Activated CD4-positive, alpha-beta T cell treated with anti-CD3 and anti-CD28 coated beads, Interleukin-2, amount 10 ng/mL, durations not matched to agents 7 days and 5 days (primary cell): ENCODE measurements around the gene SLC33A1. TPM values are rescaled to one million over a fixed set of nuclear protein-coding genes. Genes with fewer than 3 reads are reported as not detected.
A peak's percentile ranks its signal among the peaks of the same experiment; 100 is the strongest.
"Not testable (repeated sequence)": the region's sequence is repeated elsewhere in the genome, so short reads cannot be mapped to it uniquely, and the experiment has no call there.

Experiments
- CTCF ChIA-PET: fragments of 350-600 bp; sonication (Branson Sonifier 250); formaldehyde crosslinking; loops from one replicate; lab custom pipeline; 2021; ENCODE audit warnings: antibody characterized with exemption; lab: Charles Lee
- POLR2A ChIA-PET: fragments of 350-600 bp; sonication (Branson Sonifier 250); formaldehyde crosslinking; loops from one replicate; lab custom pipeline; 2021; ENCODE audit warnings: antibody characterized with exemption; lab: Charles Lee
- DNase-seq: peaks from one replicate; pipeline ENCODE4 v3.0.0-alpha.2; 2020
- H3K27ac Mint-ChIP-seq: one replicate; pipeline ENCODE4 v1.8.0; 2021; ENCODE audit warnings: mild to moderate bottlenecking, moderate library complexity, mixed read lengths
- H3K27me3 Mint-ChIP-seq: one replicate; pipeline ENCODE4 v1.8.0; 2021; ENCODE audit warnings: mixed read lengths
- H3K36me3 Mint-ChIP-seq: one replicate; pipeline ENCODE4 v1.8.0; 2021; ENCODE audit warnings: low read depth, mixed read lengths
- H3K4me1 Mint-ChIP-seq: one replicate; pipeline ENCODE4 v1.8.0; 2021; ENCODE audit warnings: mixed read lengths
- H3K4me3 Mint-ChIP-seq: one replicate; pipeline ENCODE4 v1.8.0; 2021; ENCODE audit warnings: mild to moderate bottlenecking, moderate library complexity, mixed read lengths
- H3K9me3 Mint-ChIP-seq: one replicate; pipeline ENCODE4 v1.8.0; 2021; ENCODE audit warnings: mixed read lengths
- total RNA-seq, 2 experiments: library from RNA; stranded (reverse); gene quantifications; one replicate each; pipeline ENCODE4 v1.2.3, GENCODE V29; 2021

Gene SLC33A1
- total RNA-seq: 10 to 100 TPM; 26.7 to 27.9 TPM

DNA sequence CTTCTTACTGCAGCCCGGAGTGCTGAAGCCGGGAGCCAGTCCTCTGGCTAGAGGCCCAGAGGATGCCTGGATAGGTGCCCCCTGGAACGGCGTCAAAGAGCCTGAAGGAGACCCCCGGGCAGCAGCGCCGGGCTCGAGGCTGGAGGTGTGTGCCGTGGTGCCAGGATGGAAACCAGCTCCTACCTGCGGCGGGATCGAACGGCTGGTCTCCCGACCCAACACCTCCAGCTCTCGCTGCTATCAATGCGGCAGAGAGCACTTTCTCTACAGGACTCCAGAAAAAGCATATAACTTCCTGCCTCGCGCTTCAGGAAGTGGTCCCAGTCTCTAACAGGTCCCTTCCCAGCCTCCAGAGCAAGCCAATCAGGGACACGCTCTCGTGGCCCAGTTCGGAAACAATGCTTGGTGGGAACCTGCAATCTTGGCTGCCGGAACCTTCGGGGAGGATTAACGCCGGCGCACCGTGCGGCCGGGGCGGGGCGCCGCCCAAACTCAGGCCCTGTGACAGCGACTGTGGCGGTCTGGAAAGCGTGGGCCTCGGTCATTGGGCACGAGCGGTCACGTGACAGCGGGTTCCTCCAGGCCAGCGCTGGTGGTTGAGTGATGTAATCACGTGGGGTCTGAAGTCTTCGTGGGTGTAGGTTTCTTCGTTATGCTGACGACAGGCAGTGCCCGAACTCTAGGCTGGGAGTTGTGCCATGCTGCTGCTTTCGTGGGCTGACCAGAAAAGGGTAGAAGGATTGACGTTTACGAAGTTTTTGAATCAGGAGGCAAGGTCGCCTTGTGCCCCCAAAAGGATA lies at the start of gene SLC33A1:
Gene SLC33A1 (minus strand): TSS at position 287 of the 800 bp plus-strand sequence. CDS start 430 bp downstream, outside the sequence.
- peaks cover 27% of the 10 kb centered on the region for H3K36me3 Mint-ChIP-seq
- CTCF ChIA-PET: interaction anchor here (1.2 to 2.4 kb wide), 3 partner anchors 14 to 48 kb away, joined by 3 to 13 read pairs (median 11); partner anchors contain the start of genes C3orf33 and GMPS
- peaks cover 39% of the 10 kb centered on the region for H3K4me1 Mint-ChIP-seq
- peak within 1 kb of the TSS; percentile 100 for H3K27ac Mint-ChIP-seq
- peaks cover 6% of the 10 kb centered on the region for H3K27me3 Mint-ChIP-seq
- POLR2A ChIA-PET: interaction anchor here (1.2 to 1.7 kb wide), 2 partner anchors 16 to 49 kb away, joined by 4 to 6 read pairs; partner anchors contain the start of gene GMPS
- H3K4me3 Mint-ChIP-seq: peak within 1 kb of the TSS; percentile 88
- DNase-seq: peak; percentile 99
- no peaks in the 10 kb centered on the region for H3K9me3 Mint-ChIP-seq

DNA sequence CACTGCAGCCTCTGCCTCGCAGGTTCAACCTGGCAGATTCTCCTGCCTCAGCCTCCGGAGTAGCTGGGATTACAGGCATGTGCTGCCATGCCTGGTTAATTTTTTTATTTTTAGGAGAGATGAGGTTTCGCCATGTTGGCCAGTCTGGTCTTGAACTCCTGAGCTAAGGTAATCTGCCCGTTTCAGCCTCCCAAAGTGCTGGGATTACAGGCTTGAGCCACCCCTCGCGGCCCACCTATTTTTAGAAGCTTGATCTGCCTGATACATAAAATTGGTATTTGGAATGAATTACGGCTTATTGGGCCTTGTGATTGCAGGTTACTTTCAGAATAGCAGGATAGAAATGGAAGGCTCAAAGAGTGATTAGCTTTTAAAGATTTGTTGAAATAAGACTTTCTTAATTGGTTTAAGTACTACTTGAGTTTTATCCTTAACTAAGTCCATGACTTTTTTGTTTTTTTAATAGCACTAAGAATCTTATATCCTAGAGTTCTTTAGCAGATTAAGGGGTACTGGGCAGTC lies 41.2 kb upstream of the SLC33A1 start:
- Mint-ChIP-seq H3K9me3 (no peaks in the 10 kb centered on the region), H3K27ac (no peak overlapping the region), H3K4me3 (no peak overlapping the region), H3K27me3 (no peaks in the 10 kb centered on the region), H3K4me1 (peaks cover 8% of the 10 kb centered on the region), H3K36me3 (peaks cover 54% of the 10 kb centered on the region)
- no peak for DNase-seq
- ChIA-PET POLR2A (no interaction called here), CTCF (interaction anchor here (1.0 kb wide), 2 partner anchors 11 to 90 kb away, joined by 3 to 5 read pairs; partner anchors contain the start of gene C3orf33)

DNA sequence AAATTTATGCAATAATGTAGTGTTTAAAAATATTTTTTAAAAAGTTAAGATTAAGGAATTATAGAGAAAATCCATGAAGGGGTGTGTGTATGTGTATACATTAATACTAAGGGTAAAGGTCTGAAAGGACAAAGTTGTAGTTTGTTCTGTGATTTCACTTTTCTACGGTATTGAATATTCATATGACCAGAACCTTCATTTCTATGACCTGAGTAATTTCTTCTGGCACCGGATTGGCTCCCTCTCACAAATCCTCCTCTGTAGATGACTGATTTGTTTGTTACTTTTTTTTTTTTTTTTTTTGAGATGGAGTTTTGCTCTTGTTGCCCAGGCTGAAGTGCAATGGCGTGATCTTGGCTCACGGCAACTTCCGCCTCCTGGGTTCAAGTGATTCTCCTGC lies 37.1 kb upstream of the SLC33A1 start:
- H3K27ac Mint-ChIP-seq: no peak overlapping the region
- DNase-seq: no peak
- ChIA-PET POLR2A (no interaction called here), CTCF (no interaction called here)
- H3K36me3 Mint-ChIP-seq: peaks cover 32% of the 10 kb centered on the region
- H3K27me3 Mint-ChIP-seq: no peaks in the 10 kb centered on the region
- H3K4me3 Mint-ChIP-seq: no peak overlapping the region
- H3K4me1 Mint-ChIP-seq: peaks cover 26% of the 10 kb centered on the region
- no peaks in the 10 kb centered on the region for H3K9me3 Mint-ChIP-seq

DNA sequence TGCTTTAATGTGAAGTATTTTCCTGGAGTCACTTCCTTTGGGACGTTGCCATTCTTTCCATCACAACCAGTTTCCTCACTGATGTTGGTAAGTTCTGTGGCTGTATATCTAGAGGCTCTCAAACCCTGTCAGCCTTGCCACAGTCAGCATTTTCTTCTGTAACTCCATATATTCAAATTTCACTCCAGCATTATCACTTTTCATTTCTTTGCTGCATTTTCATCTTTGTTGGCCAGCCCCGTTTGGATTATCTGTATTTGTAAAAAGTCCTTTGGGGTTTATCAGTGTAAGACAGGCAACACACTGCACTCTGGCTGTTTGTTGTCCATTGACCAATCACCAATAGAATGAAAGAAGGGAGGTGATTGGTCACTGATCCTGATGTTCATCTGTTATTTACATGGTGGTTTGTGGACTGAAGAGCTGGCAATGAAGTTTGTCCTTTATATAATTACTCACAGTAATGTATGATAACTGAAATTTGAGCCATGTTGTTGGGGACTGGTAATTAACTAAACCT lies 36.5 kb upstream of the SLC33A1 start:
- CTCF ChIA-PET: no interaction called here

DNA sequence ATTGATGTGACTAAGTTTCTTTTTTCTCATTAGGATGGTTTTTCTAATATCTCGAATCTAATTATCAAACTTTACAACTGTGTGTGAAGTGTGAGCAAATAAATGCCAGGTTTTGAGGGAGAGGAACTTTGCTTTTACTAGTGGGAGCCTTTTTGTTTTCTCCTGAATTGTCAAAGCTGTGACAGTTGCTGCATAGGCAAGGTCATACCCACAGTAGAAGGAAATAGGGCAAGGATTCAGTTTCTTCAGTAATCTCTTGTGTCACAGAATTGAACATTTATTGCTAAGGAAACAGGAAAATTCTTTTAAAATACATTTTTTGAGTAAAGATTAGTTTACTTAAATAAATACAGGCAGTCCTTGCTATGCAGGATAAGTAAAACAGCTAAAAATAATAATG lies 35.7 kb upstream of the SLC33A1 start:
- POLR2A ChIA-PET: no interaction called here
- no peaks in the 10 kb centered on the region for H3K9me3 Mint-ChIP-seq
- CTCF ChIA-PET: interaction anchor here (0.6 kb wide), 1 partner anchor 21 kb away, joined by 3 read pairs; no protein-coding TSS in a partner anchor
- no peaks in the 10 kb centered on the region for H3K27me3 Mint-ChIP-seq
- peak overlapping the region; percentile 11 for H3K27ac Mint-ChIP-seq
- DNase-seq: no peak
- no peak overlapping the region for H3K4me3 Mint-ChIP-seq
- H3K4me1 Mint-ChIP-seq: peaks cover 26% of the 10 kb centered on the region
- peaks cover 24% of the 10 kb centered on the region for H3K36me3 Mint-ChIP-seq

More for the DNA sequence above, 36.5 kb upstream of the SLC33A1 start:
- Mint-ChIP-seq H3K4me1 (peaks cover 26% of the 10 kb centered on the region), H3K4me3 (no peak overlapping the region), H3K36me3 (peaks cover 30% of the 10 kb centered on the region), H3K27ac (peak overlapping the region; percentile 36), H3K27me3 (no peaks in the 10 kb centered on the region), H3K9me3 (no peaks in the 10 kb centered on the region)
- POLR2A ChIA-PET: no interaction called here
- no peak for DNase-seq

DNA sequence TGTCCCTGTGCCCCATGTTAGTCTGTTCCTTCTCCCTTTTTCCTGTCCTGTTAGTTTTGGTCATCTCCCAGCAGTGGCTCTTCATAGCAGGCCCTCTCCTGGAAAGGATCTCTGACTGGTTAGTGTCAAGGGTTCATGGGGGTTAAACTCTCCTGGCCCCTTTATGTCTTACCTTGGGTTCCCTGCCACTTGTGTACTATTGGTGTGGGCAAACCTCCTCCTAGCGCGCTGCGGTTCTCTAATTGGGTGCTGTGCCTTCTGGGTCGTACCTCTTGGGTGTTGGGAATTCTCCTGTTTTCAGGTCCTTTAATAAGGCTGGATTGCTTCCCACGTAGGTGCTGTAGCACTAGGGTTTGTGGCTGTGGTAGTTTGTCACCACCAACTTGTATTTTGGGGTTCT lies 35.0 kb upstream of the SLC33A1 start:
- no peaks in the 10 kb centered on the region for H3K27me3 Mint-ChIP-seq
- peaks cover 28% of the 10 kb centered on the region for H3K4me1 Mint-ChIP-seq

DNA sequence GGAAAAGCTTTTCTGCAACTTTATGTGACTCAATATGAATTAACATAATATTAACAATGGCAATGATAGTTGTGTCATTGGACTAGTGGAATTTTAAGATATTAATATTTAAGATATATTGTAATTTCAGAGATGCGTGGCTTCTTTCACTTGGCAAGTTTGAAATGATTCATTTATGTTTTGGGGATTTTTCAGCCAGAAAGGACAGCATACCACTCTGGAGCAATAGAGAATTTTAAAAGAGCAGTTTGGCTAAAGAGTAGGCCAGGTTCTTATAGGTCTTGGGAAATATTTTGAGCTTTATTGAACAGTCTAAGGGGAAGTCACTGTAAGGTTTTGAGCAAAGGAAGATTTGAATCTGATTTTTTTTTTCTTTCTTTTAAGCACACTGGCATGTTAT lies 32.7 kb upstream of the SLC33A1 start:
- H3K27ac Mint-ChIP-seq: no peak overlapping the region

More for the DNA sequence above, 35.0 kb upstream of the SLC33A1 start:
- Mint-ChIP-seq H3K4me3 (no peak overlapping the region), H3K9me3 (no peaks in the 10 kb centered on the region), H3K27ac (peak overlapping the region; percentile 0), H3K36me3 (peaks cover 19% of the 10 kb centered on the region)
- ChIA-PET POLR2A (no interaction called here), CTCF (no interaction called here)
- no peak for DNase-seq

DNA sequence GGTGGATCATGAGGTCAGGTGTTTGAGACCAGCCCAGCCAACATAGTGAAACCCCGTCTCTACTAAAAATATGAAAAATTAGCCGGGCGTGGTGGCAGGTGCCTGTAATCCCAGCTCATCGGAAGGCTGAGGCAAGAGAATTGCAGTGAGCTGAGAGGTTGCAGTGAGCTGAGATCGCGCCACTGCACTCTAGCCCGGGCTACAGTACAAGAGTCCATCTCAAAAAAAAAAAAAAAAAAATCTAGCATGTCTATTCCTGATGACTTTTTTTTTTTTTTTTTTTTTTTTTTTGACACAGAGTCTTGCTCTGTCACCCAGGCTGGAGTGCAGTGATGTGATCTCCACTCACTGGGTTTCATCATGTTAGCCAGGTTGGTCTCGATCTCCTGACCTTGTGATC lies 32.1 kb upstream of the SLC33A1 start:
- peaks cover 10% of the 10 kb centered on the region for H3K36me3 Mint-ChIP-seq
- peaks cover 30% of the 10 kb centered on the region for H3K4me1 Mint-ChIP-seq
- H3K4me3 Mint-ChIP-seq, H3K9me3 Mint-ChIP-seq, H3K27ac Mint-ChIP-seq, DNase-seq, POLR2A ChIA-PET, H3K27me3 Mint-ChIP-seq: not testable (repeated sequence)
- CTCF ChIA-PET: interaction anchor here (0.6 to 2.3 kb wide), 3 partner anchors 81 to 602 kb away, joined by 3 to 9 read pairs (median 3); partner anchors contain the start of gene C3orf33

More for the DNA sequence above, 32.7 kb upstream of the SLC33A1 start:
- POLR2A ChIA-PET: no interaction called here
- Mint-ChIP-seq H3K9me3 (no peaks in the 10 kb centered on the region), H3K4me3 (no peak overlapping the region), H3K36me3 (peaks cover 10% of the 10 kb centered on the region), H3K27me3 (no peaks in the 10 kb centered on the region), H3K4me1 (peaks cover 27% of the 10 kb centered on the region)
- CTCF ChIA-PET: interaction anchor here (0.6 to 2.3 kb wide), 4 partner anchors 81 to 602 kb away, joined by 3 to 9 read pairs (median 3); partner anchors contain the start of gene C3orf33
- no peak for DNase-seq

DNA sequence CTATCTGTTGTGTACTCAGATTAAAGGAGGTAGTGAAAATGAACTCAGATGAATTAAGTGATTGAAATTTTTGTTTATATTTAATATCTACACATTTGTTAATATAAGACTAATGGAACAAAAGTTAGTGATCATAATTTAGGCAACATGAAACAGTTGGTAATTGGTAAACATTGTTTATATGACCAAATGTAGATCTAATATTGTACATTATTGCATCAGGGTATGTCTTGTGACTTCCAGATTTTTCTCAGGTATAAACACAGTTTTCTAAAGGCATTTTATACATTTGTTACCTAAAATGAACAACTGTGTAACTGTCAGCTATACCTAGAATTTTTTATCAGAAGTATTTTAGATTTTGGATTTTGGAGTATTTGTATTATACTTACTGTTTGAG lies 31.1 kb upstream of the SLC33A1 start:
- POLR2A ChIA-PET: no interaction called here
- Mint-ChIP-seq H3K4me3 (no peak overlapping the region), H3K4me1 (peaks cover 29% of the 10 kb centered on the region), H3K27me3 (no peaks in the 10 kb centered on the region), H3K9me3 (no peaks in the 10 kb centered on the region), H3K36me3 (peaks cover 4% of the 10 kb centered on the region), H3K27ac (no peak overlapping the region)
- no peak for DNase-seq
- CTCF ChIA-PET: interaction anchor here (0.7 to 2.3 kb wide), 3 partner anchors 10 to 80 kb away, joined by 3 to 9 read pairs (median 4); partner anchors contain the start of gene C3orf33

DNA sequence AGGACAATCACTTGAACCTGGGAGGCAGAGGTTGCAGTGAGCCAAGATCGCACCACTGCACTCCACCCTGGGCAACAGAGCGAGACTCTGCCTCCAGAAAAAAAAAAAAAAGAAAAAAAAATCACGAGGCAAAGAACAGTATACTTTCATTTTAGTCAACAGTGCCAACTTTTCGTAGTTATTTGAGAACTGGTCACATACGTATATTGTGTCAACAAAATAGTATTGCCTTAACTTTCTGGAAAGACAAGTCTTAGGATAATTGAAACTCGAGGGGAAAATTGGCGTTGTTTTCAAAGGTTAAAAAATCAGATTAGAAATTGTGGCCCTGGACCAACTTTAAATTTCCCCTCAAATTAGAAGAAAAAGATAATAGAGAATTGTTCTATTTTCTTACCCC lies 30.1 kb upstream of the SLC33A1 start:
- DNase-seq: no peak
- no peaks in the 10 kb centered on the region for H3K9me3 Mint-ChIP-seq
- CTCF ChIA-PET: interaction anchor here (1.0 to 2.3 kb wide), 3 partner anchors 11 to 79 kb away, joined by 3 to 9 read pairs (median 4); partner anchors contain the start of gene C3orf33
- H3K36me3 Mint-ChIP-seq: peaks cover 3% of the 10 kb centered on the region
- H3K4me1 Mint-ChIP-seq: peaks cover 29% of the 10 kb centered on the region
- H3K27me3 Mint-ChIP-seq: no peaks in the 10 kb centered on the region
- POLR2A ChIA-PET: no interaction called here
- no peak overlapping the region for H3K27ac Mint-ChIP-seq
- H3K4me3 Mint-ChIP-seq: no peak overlapping the region

DNA sequence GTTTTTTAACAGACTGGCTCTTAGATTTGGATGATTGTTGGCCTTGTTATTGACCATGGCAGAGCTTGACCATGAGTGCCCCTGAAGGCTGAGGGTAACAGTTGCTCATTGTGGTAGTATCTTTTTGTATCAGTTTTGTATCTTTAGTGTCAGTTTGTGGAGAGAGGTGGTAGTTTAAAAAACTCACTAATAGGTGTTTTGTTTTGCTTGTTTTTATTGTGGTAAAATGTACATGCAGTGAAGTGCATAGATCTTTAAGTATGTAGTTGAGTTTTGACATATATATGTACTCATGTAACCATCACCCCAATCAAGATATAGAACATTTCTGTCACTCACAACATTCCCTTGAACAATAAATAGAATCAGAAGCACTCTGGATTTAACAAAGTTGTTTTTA lies 26.1 kb upstream of the SLC33A1 start:
- POLR2A ChIA-PET: no interaction called here
- H3K4me1 Mint-ChIP-seq: peaks cover 27% of the 10 kb centered on the region
- H3K36me3 Mint-ChIP-seq: no peaks in the 10 kb centered on the region
- no peaks in the 10 kb centered on the region for H3K27me3 Mint-ChIP-seq
- no peak overlapping the region for H3K27ac Mint-ChIP-seq
- H3K9me3 Mint-ChIP-seq: no peaks in the 10 kb centered on the region
- DNase-seq: no peak
- CTCF ChIA-PET: no interaction called here
- H3K4me3 Mint-ChIP-seq: no peak overlapping the region

DNA sequence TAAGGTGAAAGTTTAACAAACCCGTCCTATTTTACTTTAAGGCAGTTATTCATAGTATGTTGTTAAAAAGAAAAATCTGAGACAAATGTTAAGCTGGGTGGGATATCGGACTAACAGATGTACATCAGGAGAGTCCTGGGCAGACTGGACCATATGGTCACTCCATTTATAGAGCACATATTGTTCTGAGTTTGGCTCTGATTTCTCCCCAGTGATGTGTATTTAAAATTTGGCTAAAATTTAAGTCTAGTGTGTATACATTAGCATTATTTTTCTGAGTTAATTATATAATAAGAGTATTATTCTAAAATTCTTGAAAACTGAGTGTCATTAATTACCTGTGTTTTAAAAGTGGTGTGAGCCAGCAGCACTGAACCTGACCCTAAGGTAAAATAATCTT lies 22.3 kb upstream of the SLC33A1 start:
- DNase-seq: no peak
- POLR2A ChIA-PET: no interaction called here
- Mint-ChIP-seq H3K4me3 (no peak overlapping the region), H3K9me3 (no peaks in the 10 kb centered on the region), H3K4me1 (peaks cover 47% of the 10 kb centered on the region), H3K36me3 (peaks cover 10% of the 10 kb centered on the region), H3K27me3 (no peaks in the 10 kb centered on the region), H3K27ac (no peak overlapping the region)
- CTCF ChIA-PET: no interaction called here

DNA sequence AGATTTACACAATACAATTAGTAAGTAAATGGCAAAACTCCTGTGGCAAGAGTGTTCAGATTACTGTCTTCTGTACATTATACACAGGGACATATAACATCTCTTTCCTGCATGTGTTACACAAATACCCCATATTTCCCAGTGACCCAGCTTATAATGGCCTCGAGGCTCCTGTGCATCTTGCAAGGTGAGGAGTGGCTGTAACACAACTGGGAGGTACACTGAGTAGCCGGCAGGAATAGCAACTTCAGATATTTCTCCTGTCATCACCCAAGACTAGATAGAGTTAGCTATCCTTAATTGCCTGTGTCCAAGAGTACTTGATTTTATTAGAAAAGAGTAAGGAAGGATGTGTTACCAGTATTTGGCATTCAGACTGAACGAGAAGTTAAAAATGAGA lies 21.8 kb upstream of the SLC33A1 start:
- Mint-ChIP-seq H3K27ac (no peak overlapping the region), H3K4me1 (peaks cover 45% of the 10 kb centered on the region), H3K36me3 (peaks cover 10% of the 10 kb centered on the region), H3K27me3 (no peaks in the 10 kb centered on the region), H3K9me3 (no peaks in the 10 kb centered on the region), H3K4me3 (no peak overlapping the region)
- POLR2A ChIA-PET: no interaction called here
- DNase-seq: no peak
- CTCF ChIA-PET: no interaction called here
